Endothelial cell of umbilical vein (primary cell): Measurements from ENCODE around the gene IRAK1BP1. TPM values are rescaled to one million over a fixed set of nuclear protein-coding genes. Genes with fewer than 3 reads are reported as not detected.

Source experiments
- BruUV-seq: library from RNA; stranded (reverse); fragments of 400-500 nt; replicated peaks from 2 replicates; lab custom pipeline; 2021; lab: Mats Ljungman, UMichigan
- CTCF ChIA-PET: fragments of 300-600, 350-600 bp; sonication (Branson Sonifier 250); formaldehyde crosslinking; loops from one replicate; lab custom pipeline; 2021; ENCODE audit warnings: antibody characterized with exemption, inconsistent platforms; lab: Charles Lee
- POLR2A ChIA-PET: fragments of 300-600, 350-600 bp; sonication (Branson Sonifier 250); formaldehyde crosslinking; loops from one replicate; lab custom pipeline; 2021; ENCODE audit warnings: antibody characterized with exemption, inconsistent platforms; lab: Charles Lee
- DNase-seq: peaks from one replicate; pipeline ENCODE4 v3.0.0-alpha.2; 2011; ENCODE audit warnings: low read depth, low spot score
- FAIRE-seq: peaks from 2 replicates; lab custom pipeline; 2011; peaks lifted over from hg19 to GRCh38; lab: Jason Lieb, UNC
- H2AFZ ChIP-seq: 2 replicates; pipeline ENCODE4 v1.6.0; 2012; ENCODE audit warnings: low read depth, low read length, control low read depth, inconsistent platforms
- H3K27ac ChIP-seq: 2 replicates; pipeline ENCODE4 v1.5.1; 2011; ENCODE audit warnings: low read depth, mild to moderate bottlenecking, control low read depth, low read length, moderate library complexity; ENCODE audit not compliant: insufficient read depth
- H3K27me3 ChIP-seq, 2 experiments: 2 replicates each; pipeline versions ENCODE4 v1.6.0 to v1.6.1; 2011; ENCODE audit warnings: low read length in 2 of 2, mixed read lengths in 1 of 2; ENCODE audit not compliant: control insufficient read depth in 2 of 2, insufficient read depth in 2 of 2
- H3K36me3 ChIP-seq, 2 experiments: 2 replicates in 1 of 2; 3 replicates in 1 of 2; pipeline ENCODE4 v1.5.1; 2011; ENCODE audit warnings: low read length in 2 of 2, mild to moderate bottlenecking in 1 of 2, moderate library complexity in 1 of 2; ENCODE audit not compliant: control insufficient read depth in 2 of 2, insufficient read depth in 2 of 2; ENCODE audit errors: extremely low read depth in 1 of 2
- H3K4me1 ChIP-seq: 3 replicates; pipeline ENCODE4 v1.5.1; 2011; ENCODE audit warnings: mild to moderate bottlenecking, low read length; ENCODE audit not compliant: control insufficient read depth, insufficient read depth; ENCODE audit errors: extremely low read depth
- H3K4me2 ChIP-seq: 2 replicates; pipeline ENCODE4 v1.6.1; 2011; ENCODE audit warnings: low read length, control low read depth, mixed read lengths; ENCODE audit not compliant: insufficient read depth
- H3K4me3 ChIP-seq, 3 experiments: fragments of 200-600 bp in 1 of 3; sonication (generic), shearing (Covaris generic) in 1 of 3; replicated peaks in 1 of 3; 2 replicates each; pipeline ENCODE4 v1.5.1; 2011 to 2016; ENCODE audit warnings: control low read depth in 3 of 3, low read length in 3 of 3, mild to moderate bottlenecking in 2 of 3, inconsistent platforms in 1 of 3, low read depth in 1 of 3, moderate library complexity in 1 of 3; ENCODE audit not compliant: insufficient read depth in 1 of 3
- H3K79me2 ChIP-seq: 2 replicates; pipeline ENCODE4 v1.6.0; 2012; ENCODE audit warnings: low read length, inconsistent platforms; ENCODE audit not compliant: control insufficient read depth, insufficient read depth
- H3K9ac ChIP-seq: replicated peaks from 2 replicates; pipeline ENCODE3; 2011; ENCODE audit warnings: low read length, control low read depth; ENCODE audit not compliant: insufficient read depth; ENCODE audit errors: extremely low read depth
- H3K9me1 ChIP-seq: replicated peaks from 3 replicates; pipeline ENCODE4 v1.6.0; 2011; ENCODE audit warnings: mild to moderate bottlenecking, low read length; ENCODE audit not compliant: control insufficient read depth, insufficient read depth; ENCODE audit errors: extremely low read depth
- H3K9me3 ChIP-seq: replicated peaks from 2 replicates; pipeline ENCODE4 v1.5.1; 2012; ENCODE audit warnings: low read length, inconsistent platforms; ENCODE audit not compliant: control insufficient read depth, insufficient read depth
- H4K20me1 ChIP-seq: replicated peaks from 2 replicates; pipeline ENCODE3; 2011; ENCODE audit warnings: mild to moderate bottlenecking, low read length; ENCODE audit not compliant: control insufficient read depth, insufficient read depth; ENCODE audit errors: extremely low read depth
- CTCF ChIP-seq, 2 donors: IDR thresholded peaks; 1 replicate in 1 of 2; 2 replicates in 1 of 2; pipeline ENCODE4 v1.5.1; 2011; ENCODE audit warnings: low read length in 2 of 2, mild to moderate bottlenecking in 2 of 2, moderate library complexity in 2 of 2, control low read depth in 1 of 2, inconsistent platforms in 1 of 2, low read depth in 1 of 2; ENCODE audit not compliant: insufficient read depth in 1 of 2; ENCODE audit errors: extremely low read depth in 1 of 2
- EZH2 ChIP-seq: IDR thresholded peaks from 2 replicates; pipeline ENCODE4 v1.6.1; 2012; ENCODE audit warnings: borderline replicate concordance, low read depth, mild to moderate bottlenecking, moderate library complexity, low read length, inconsistent platforms; ENCODE audit not compliant: severe bottlenecking
- FOS ChIP-seq: IDR thresholded peaks from 2 replicates; pipeline ENCODE4 v1.6.1; 2011; ENCODE audit warnings: mild to moderate bottlenecking, low read length, moderate library complexity, borderline replicate concordance; ENCODE audit not compliant: insufficient read depth
- GATA2 ChIP-seq: IDR thresholded peaks from 2 replicates; pipeline ENCODE4 v1.7.0; 2011; ENCODE audit warnings: low read depth, mild to moderate bottlenecking, moderate library complexity, mixed read lengths, low read length; ENCODE audit not compliant: insufficient read length, insufficient read depth
- JUN ChIP-seq: IDR thresholded peaks from 2 replicates; pipeline ENCODE4 v1.6.1; 2011; ENCODE audit warnings: borderline replicate concordance, low read depth; ENCODE audit not compliant: insufficient read length, insufficient read depth
- MAX ChIP-seq: IDR thresholded peaks from 2 replicates; pipeline ENCODE4 v1.6.1; 2011; ENCODE audit not compliant: insufficient read depth, insufficient read length
- MYC ChIP-seq: IDR thresholded peaks from one replicate; pipeline ENCODE4 v1.6.1; 2011; ENCODE audit warnings: mild to moderate bottlenecking, low read depth, low read length
- POLR2A ChIP-seq: IDR thresholded peaks from 2 replicates; pipeline ENCODE4 v1.6.1; 2012; ENCODE audit warnings: low read depth, mild to moderate bottlenecking, control low read depth, low read length
- POLR2AphosphoS5 ChIP-seq: IDR thresholded peaks from 2 replicates; pipeline ENCODE4 v1.6.1; 2012; ENCODE audit warnings: low read depth, mild to moderate bottlenecking, control low read depth, low read length, moderate library complexity; ENCODE audit not compliant: insufficient read depth
- dilution Hi-C: fragments of 300-500 bp; cut with MboI; formaldehyde crosslinking; loops from one replicate; pipeline ENCODE4 v1.15.0; 2019; ENCODE audit warnings: low sequenced_read_pairs; ENCODE audit not compliant: extremely low pct_ligation_motif_present
- intact Hi-C: fragments of 100-400 bp; cut with micrococcal nuclease; formaldehyde crosslinking; loops from one replicate; pipeline ENCODE4 v1.10.0; 2022
- polyA plus RNA-seq, 4 experiments: library from polyadenylated mRNA; depleted of rRNA in 3 of 4; stranded (reverse) in 3 of 4; unstranded in 1 of 4; fragments of >200 nt; gene quantifications; 2 replicates each; pipeline versions ENCODE4 v1.2.1 to v1.2.3, GENCODE V29; 2011 to 2012; ENCODE audit warnings: missing spikeins in 1 of 4
- total RNA-seq: library from RNA; stranded (reverse); gene quantifications from 2 replicates; pipeline ENCODE4 v1.2.3, GENCODE V29; 2021

IRAK1BP1 gene
- total and polyA plus RNA-seq, 2 donors (not counting 3 experiments of a cell fraction or from before 2014, with no cell fraction given) = 1.8 to 3.0 TPM

- no peaks in the 10 kb centered on the region for H3K79me2 ChIP-seq
- intact Hi-C loops (no loop called here), dilution Hi-C loops (no loop called here)
- no peak overlapping the region for H3K4me2 ChIP-seq
- no peak for FAIRE-seq
- ChIA-PET POLR2A (no interaction called here), CTCF (no interaction called here)
- TF ChIP-seq POLR2AphosphoS5 (no peak), FOS (no peak), GATA2 (no peak), EZH2 (no peak), MAX (no peak), MYC (no peak), CTCF (IDR thresholded peaks at IDR 0.05; ENCODE audit: extremely low read depth in 1 of 2, insufficient read depth in 1 of 2, low read depth in 1 of 2, low read length in 2 of 2) (no peak), JUN (no peak), POLR2A (no peak)
- H3K4me3 ChIP-seq = no peak overlapping the region
- BruUV-seq = no TSS peak
- H3K27ac ChIP-seq = no peak overlapping the region
- H3K36me3 ChIP-seq = no peaks in the 10 kb centered on the region
- no peaks in the 10 kb centered on the region for H3K9me3 ChIP-seq
- H3K4me1 ChIP-seq = no peaks in the 10 kb centered on the region
- H3K27me3 ChIP-seq = no peaks in the 10 kb centered on the region
- no peak overlapping the region for H2AFZ ChIP-seq
- DNase-seq = no peak
- H4K20me1 ChIP-seq = no peaks in the 10 kb centered on the region
- no peaks in the 10 kb centered on the region for H3K9me1 ChIP-seq
- no peak overlapping the region for H3K9ac ChIP-seq
These were observed 22.5 kb upstream of the IRAK1BP1 start for GRCh38 chr6:78844899-78845298.
